Smooth muscle cell (in vitro differentiated cells): ENCODE results near the gene GRIN2A. TPM values are rescaled to one million over a fixed set of nuclear protein-coding genes. Genes with fewer than 3 reads are reported as not detected.

Experiments used
- DNase-seq: peaks from one replicate; lab custom pipeline; 2025; ENCODE audit not compliant: unreplicated experiment; lab: John Stamatoyannopoulos, UW
- H2AFZ ChIP-seq: fragments of 200-600 bp; sonication (generic); 2 replicates; pipeline ENCODE4 v1.6.0; 2016; ENCODE audit warnings: antibody characterized with exemption, low read depth, mild to moderate bottlenecking
- H3F3A ChIP-seq: fragments of 200-600 bp; sonication (generic); 2 replicates; pipeline ENCODE4 v1.6.0; 2017; ENCODE audit warnings: antibody characterized with exemption, low read depth
- H3K27ac ChIP-seq: fragments of 200-600 bp; sonication (generic); 2 replicates; pipeline ENCODE4 v1.5.1; 2016; ENCODE audit warnings: low read depth, mild to moderate bottlenecking
- H3K27me3 ChIP-seq: fragments of 200-600 bp; sonication (generic); 2 replicates; pipeline ENCODE4 v1.6.1; 2016; ENCODE audit warnings: low read depth, mild to moderate bottlenecking
- H3K36me3 ChIP-seq: fragments of 200-600 bp; sonication (generic); 2 replicates; pipeline ENCODE4 v1.5.1; 2016; ENCODE audit warnings: low read depth
- H3K4me1 ChIP-seq: fragments of 200-600 bp; sonication (generic); 2 replicates; pipeline ENCODE4 v1.5.1; 2016; ENCODE audit warnings: low read depth
- H3K4me2 ChIP-seq: fragments of 200-600 bp; sonication (generic); 2 replicates; pipeline ENCODE4 v1.6.0; 2016; ENCODE audit warnings: mild to moderate bottlenecking
- H3K4me3 ChIP-seq: fragments of 200-600 bp; sonication (generic); 2 replicates; pipeline ENCODE4 v1.5.1; 2016; ENCODE audit warnings: mild to moderate bottlenecking
- H3K79me2 ChIP-seq: fragments of 200-600 bp; sonication (generic); 2 replicates; pipeline ENCODE4 v1.6.0; 2016; ENCODE audit warnings: low read depth, mild to moderate bottlenecking
- H3K9ac ChIP-seq: fragments of 200-600 bp; sonication (generic); 2 replicates; pipeline ENCODE4 v1.6.0; 2016; ENCODE audit warnings: low read depth
- H3K9me3 ChIP-seq: fragments of 200-600 bp; sonication (generic); replicated peaks from 2 replicates; pipeline ENCODE4 v1.5.1; 2016; ENCODE audit warnings: low read depth
- H4K20me1 ChIP-seq: fragments of 200-600 bp; sonication (generic); 2 replicates; pipeline ENCODE4 v1.6.0; 2016; ENCODE audit warnings: low read depth
- CTCF ChIP-seq: fragments of 200-600 bp; sonication (generic); IDR thresholded peaks from 2 replicates; pipeline ENCODE4 v1.5.1; 2017; ENCODE audit warnings: borderline replicate concordance, mild to moderate bottlenecking, antibody characterized with exemption; ENCODE audit not compliant: insufficient read depth, poor library complexity, severe bottlenecking
- WGBS: methylation state at CpG from one replicate; pipeline ENCODE4 v1.1.7; 2016; ENCODE audit warnings: low lambda C conversion rate; 5-methylcytosine and 5-hydroxymethylcytosine counted together
- polyA plus RNA-seq: library from polyadenylated mRNA; unstranded; fragments of >200 nt; fragmentation: Nextera tagmentation; extraction: Ambion mirVana; gene quantifications from 2 replicates; pipeline ENCODE4 v1.2.1, GENCODE V29; 2016
- total RNA-seq: library from RNA; depleted of rRNA; stranded (reverse); fragments of >200 nt; gene quantifications from 2 replicates; pipeline ENCODE4 v1.2.3, GENCODE V29; 2014

The GRIN2A gene
- total and polyA plus RNA-seq, 2 experiments from 2014 or later = 0.02 to 0.13 TPM

- WGBS = 91% methylated on average over 20 of the region's 20 CpGs
Observed at GRCh38 chr16:9849697-9850245, 332.5 kb downstream of the GRIN2A start.

GRCh38 chr16:9847146-9847545 is 335.1 kb downstream of the GRIN2A start:
- H3K27ac ChIP-seq = no peak overlapping the region
- no peaks in the 10 kb centered on the region for H4K20me1 ChIP-seq
- H2AFZ ChIP-seq = no peak overlapping the region
- 67% methylated on average over 2 of the region's 2 CpGs for WGBS
- no peak for TF ChIP-seq CTCF
- no peaks in the 10 kb centered on the region for H3K9me3 ChIP-seq
- H3K9ac ChIP-seq = no peak overlapping the region
- H3F3A ChIP-seq = no peaks in the 10 kb centered on the region
- no peaks in the 10 kb centered on the region for H3K79me2 ChIP-seq
- no peaks in the 10 kb centered on the region for H3K4me1 ChIP-seq
- DNase-seq = no peak
- H3K36me3 ChIP-seq = no peaks in the 10 kb centered on the region
- H3K27me3 ChIP-seq = no peaks in the 10 kb centered on the region
- H3K4me3 ChIP-seq = no peak overlapping the region
- no peak overlapping the region for H3K4me2 ChIP-seq

More at GRCh38 chr16:9849697-9850245, 332.5 kb downstream of the GRIN2A start:
- Histone ChIP-seq H3K4me1 (no peaks in the 10 kb centered on the region), H3F3A (no peaks in the 10 kb centered on the region), H3K79me2 (no peaks in the 10 kb centered on the region), H4K20me1 (no peaks in the 10 kb centered on the region), H3K9ac (no peak overlapping the region), H3K36me3 (no peaks in the 10 kb centered on the region), H3K4me2 (no peak overlapping the region), H3K4me3 (no peak overlapping the region), H3K27me3 (no peaks in the 10 kb centered on the region), H3K9me3 (no peaks in the 10 kb centered on the region), H3K27ac (no peak overlapping the region), H2AFZ (no peak overlapping the region)
- no peak for DNase-seq
- no peak for TF ChIP-seq CTCF

- Histone ChIP-seq H3K36me3 (no peaks in the 10 kb centered on the region), H4K20me1 (no peaks in the 10 kb centered on the region), H3K4me3 (no peak overlapping the region), H3K27me3 (no peaks in the 10 kb centered on the region), H3K27ac (no peak overlapping the region), H3K4me2 (no peak overlapping the region), H2AFZ (no peak overlapping the region), H3K9me3 (no peaks in the 10 kb centered on the region), H3K79me2 (no peaks in the 10 kb centered on the region), H3K9ac (no peak overlapping the region), H3F3A (no peaks in the 10 kb centered on the region), H3K4me1 (no peaks in the 10 kb centered on the region)
- WGBS = 82% methylated on average over 2 of the region's 2 CpGs
- TF ChIP-seq CTCF = no peak
- DNase-seq = no peak
Observed at GRCh38 chr16:9846362-9847099, 335.7 kb downstream of the GRIN2A start.
